ENCODE measurements around the gene HSPB6.

DNA sequence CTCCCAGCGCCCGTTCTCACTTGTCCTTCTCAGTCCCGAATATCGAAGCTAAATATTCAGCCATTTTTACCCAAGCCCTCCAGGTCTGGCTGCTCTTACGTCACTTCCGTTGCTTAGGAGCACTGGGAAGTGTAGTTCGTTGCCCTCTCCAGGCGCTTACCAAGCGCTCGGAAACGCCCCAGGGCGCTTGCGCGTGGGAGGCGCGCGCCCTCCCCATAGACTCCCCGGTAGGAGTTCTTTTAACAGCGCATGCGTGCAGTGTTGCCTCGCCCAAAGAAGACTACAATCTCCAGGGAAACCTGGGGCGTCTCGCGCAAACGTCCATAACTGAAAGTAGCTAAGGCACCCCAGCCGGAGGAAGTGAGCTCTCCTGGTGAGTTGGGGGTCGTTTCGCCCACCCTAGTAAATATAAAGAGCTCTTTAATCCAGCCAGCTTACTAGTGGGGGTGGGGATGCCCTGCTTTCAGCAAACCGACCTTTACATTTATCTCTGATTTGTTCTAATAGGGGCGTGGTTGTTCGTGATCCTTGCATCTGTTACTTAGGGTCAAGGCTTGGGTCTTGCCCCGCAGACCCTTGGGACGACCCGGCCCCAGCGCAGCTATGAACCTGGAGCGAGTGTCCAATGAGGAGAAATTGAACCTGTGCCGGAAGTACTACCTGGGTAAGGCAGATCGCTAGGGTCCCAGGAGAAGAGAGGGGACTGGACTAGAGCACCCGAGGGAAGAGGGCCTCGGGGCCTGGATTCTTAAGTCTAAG, 11.3 kb downstream of the HSPB6 start, which contains the start of the genes PSENEN and U2AF1L4:
- TF ChIP-seq CTCF (IDR thresholded peaks at IDR 0.05) (peak in 1 of 5 experiments; percentile 13), EP300 (IDR thresholded peaks at IDR 0.05; ENCODE audit: low read depth) (no peak), POLR2A (IDR thresholded peaks at IDR 0.05) (peak; percentile 61)

Data from transverse colon (tissue), 3 donors.